ENCODE data around the gene HOXD13. TPM values are rescaled to one million over a fixed set of nuclear protein-coding genes. Genes with fewer than 3 reads are reported as not detected.
A peak's percentile ranks its signal among the peaks of the same experiment; 100 is the strongest.

The HOXD13 gene
- total and polyA plus RNA-seq, 12 donors = not detected

- Histone ChIP-seq H3K9me3 (no peaks in the 10 kb centered on the region), H3K36me3 (no peaks in the 10 kb centered on the region), H3K4me1 (peaks cover 0 to 44% (median 11%) of the 10 kb centered on the region in 9 donors), H3K27ac (peak within 1 kb of the TSS in 7 of 10 donors; percentile 5 to 80 (median 38)), H3K27me3 (peaks cover 58 to 99% (median 97%) of the 10 kb centered on the region in 7 donors), H3K4me3 (peak within 1 kb of the TSS in 9 of 10 donors; percentile 20 to 51 (median 39))
- ATAC-seq (peak in 3 of 8 donors; percentile 19 to 32 (median 28)), DNase-seq (peak in 1 of 2 donors; percentile 43)
- no peak for TF ChIP-seq CTCF (IDR thresholded peaks at IDR 0.05)
- intact Hi-C loops (cut with DNase I) = loop anchor here (2.0 to 10.0 kb wide), 9 partner anchors 423 to 1018 kb away; no protein-coding TSS in a partner anchor
- WGBS, 2 donors = 2 to 3% methylated on average over 64 of the region's 64 CpGs
These were observed 36.7 kb downstream of the HOXD13 start, which contains the start of gene HOXD8 for GRCh38 chr2:176128982-176129796. TSS of gene HOXD8 (plus strand) at chr2:176129705. CDS start at chr2:176130367, 662 bp downstream.

- H3K36me3 ChIP-seq = no peaks in the 10 kb centered on the region
- ATAC-seq = peak in 1 of 8 donors; percentile 53
- DNase-seq = no peak
- H3K4me1 ChIP-seq = peaks cover 0 to 44% (median 11%) of the 10 kb centered on the region in 9 donors
- WGBS, 2 donors = 1 to 2% methylated on average over 28 to 43 of the region's 43 CpGs
- H3K9me3 ChIP-seq = no peaks in the 10 kb centered on the region
- TF ChIP-seq CTCF (IDR thresholded peaks at IDR 0.05) = no peak
- peaks cover 52 to 99% (median 97%) of the 10 kb centered on the region in 7 donors for H3K27me3 ChIP-seq
- peak overlapping the region in 9 of 10 donors; percentile 19 to 51 (median 39) for H3K4me3 ChIP-seq
- intact Hi-C loops (cut with DNase I) = loop anchor here (2.0 to 10.0 kb wide), 10 partner anchors 323 to 1018 kb away; no protein-coding TSS in a partner anchor
- peak overlapping the region in 4 of 10 donors; percentile 20 to 80 (median 58) for H3K27ac ChIP-seq
These were observed 37.3 kb downstream of the HOXD13 start for GRCh38 chr2:176129813-176130146.

GRCh38 chr2:176130147-176130956 lies 37.8 kb downstream of the HOXD13 start:
- peak in 3 of 8 donors; percentile 28 to 61 (median 38) for ATAC-seq
- intact Hi-C loops (cut with DNase I) = loop anchor here in 2 of 10 donors (5.0 to 10.0 kb wide), 2 partner anchors 322 to 684 kb away; no protein-coding TSS in a partner anchor
- Histone ChIP-seq H3K36me3 (no peaks in the 10 kb centered on the region), H3K9me3 (no peaks in the 10 kb centered on the region), H3K4me3 (peak overlapping the region in 9 of 10 donors; percentile 20 to 51 (median 38)), H3K27me3 (peaks cover 46 to 99% (median 97%) of the 10 kb centered on the region in 7 donors), H3K27ac (peak overlapping the region in 7 of 10 donors; percentile 5 to 80 (median 38)), H3K4me1 (peaks cover 0 to 44% (median 11%) of the 10 kb centered on the region in 9 donors)
- DNase-seq = no peak
- TF ChIP-seq CTCF (IDR thresholded peaks at IDR 0.05) = no peak
- 1 to 2% methylated on average over 89 to 100 of the region's 100 CpGs for WGBS, 2 donors

Data from heart right ventricle (tissue), 16 donors.